HG02678 (cell line): ENCODE measurements around the gene PPP4R2.
A peak's percentile ranks its signal among the peaks of the same experiment; 100 is the strongest.

Source experiments
- ATAC-seq: cut with Tn5 transposase; IDR thresholded peaks from one replicate; pipeline ENCODE4 v1.9.1; 2021; ENCODE audit warnings: mild to moderate bottlenecking, moderate library complexity; ENCODE audit not compliant: unreplicated experiment

Gene PPP4R2

DNA sequence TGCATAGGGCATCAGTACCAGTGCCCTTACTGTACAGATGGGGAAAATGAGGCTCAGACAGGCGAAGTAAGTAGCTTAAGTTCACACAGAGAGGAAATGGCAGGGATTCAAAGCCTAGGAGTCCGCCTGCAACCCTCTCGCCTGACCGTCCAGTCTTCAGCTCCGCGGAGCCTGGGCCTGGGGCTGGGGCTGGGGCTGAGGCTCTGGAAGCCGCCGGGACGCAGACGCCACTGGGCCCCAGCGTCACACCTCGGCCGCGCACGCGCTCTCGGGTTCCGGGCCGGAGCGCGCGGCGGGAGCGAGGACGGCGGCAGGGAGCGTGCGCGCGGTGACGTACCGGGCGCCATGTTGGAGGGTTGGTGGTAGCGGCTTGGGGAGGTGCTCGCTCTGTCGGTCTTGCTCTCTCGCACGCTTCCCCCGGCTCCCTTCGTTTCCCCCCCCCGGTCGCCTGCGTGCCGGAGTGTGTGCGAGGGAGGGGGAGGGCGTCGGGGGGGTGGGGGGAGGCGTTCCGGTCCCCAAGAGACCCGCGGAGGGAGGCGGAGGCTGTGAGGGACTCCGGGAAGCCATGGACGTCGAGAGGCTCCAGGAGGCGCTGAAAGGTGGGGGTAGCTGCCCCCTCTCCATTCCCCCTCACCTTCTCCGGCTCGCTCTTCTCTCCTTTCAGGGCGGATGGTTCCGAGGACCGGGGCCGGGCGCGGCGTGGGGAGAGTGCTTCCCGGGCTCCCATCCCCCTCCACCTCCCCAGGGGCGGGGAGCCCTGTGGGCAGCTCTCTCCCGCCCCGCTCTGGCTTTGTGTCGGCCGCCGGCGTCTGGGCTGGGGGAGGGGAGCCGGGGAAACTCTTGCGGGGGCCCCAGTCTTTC, at the start of gene PPP4R2:
Gene PPP4R2, plus strand, starts transcription at position 339 of the 861 bp plus-strand sequence. Its CDS starts 227 bp downstream, at position 566.
- ATAC-seq = peak; percentile 91

GRCh38 chr3:72947715-72948490, 48.7 kb upstream of the PPP4R2 start:
- ATAC-seq = no peak

GRCh38 chr3:72949016-72949415, 47.6 kb upstream of the PPP4R2 start:
- ATAC-seq = no peak

DNA sequence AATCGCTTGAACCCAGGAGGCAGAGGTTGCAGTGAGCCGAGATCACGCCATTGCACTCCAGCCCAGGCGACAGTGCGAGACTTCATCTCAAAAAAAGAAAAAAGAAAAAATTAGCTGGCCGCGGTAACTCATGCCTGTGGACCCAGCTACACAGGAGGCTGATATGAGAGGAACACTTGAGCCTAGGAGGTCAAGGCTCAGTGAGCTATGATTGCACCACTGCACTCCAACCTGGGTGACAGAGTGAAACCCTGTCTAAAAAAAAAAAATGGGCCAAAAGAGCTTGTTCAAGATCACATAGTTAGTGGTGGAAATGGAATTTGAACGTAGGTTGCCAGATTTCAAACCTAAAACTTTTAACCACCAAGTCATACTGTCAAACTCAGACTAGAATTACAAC, 46.2 kb upstream of the PPP4R2 start:
- ATAC-seq = no peak

DNA sequence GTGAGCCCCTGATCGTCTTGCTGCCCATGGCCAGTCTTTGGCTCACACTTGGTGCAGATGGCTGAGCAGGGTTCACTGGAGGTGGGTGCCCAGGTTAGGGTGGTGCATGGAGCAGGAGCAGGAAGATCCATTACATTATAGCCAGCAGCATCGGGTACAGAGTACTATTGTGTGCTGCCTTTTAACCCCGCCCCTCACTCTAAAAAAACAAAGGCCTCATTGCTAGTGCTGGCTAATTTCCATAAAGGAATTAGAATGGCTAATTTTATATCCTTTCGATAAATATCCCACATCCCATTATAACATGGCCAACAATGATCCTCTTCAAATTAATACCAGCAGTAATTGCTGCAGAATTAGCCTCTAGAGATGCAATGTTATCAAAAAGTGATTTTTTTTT, 45.8 kb upstream of the PPP4R2 start:
- no peak for ATAC-seq

DNA sequence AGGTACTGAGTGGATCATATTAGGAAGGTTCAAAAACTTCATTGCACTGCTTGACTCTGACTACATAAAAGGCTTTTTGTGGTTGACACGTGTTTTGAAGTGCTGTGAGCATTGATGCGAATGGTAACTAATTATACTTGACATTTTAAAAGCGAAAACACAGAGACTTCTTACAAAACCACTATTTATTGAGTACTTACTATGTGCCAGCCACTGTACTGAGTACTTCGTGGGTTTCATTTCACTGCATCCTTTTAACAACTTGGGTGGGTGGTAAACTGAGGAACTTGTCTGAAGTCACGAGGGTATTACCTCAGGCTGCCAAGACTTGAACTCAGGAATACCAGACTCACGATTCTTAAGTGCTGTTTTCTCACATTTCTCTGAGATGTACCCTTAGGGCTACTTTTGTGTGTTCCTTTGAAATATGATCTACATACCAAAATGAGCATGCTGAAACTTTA, 45.3 kb upstream of the PPP4R2 start:
- no peak for ATAC-seq

DNA sequence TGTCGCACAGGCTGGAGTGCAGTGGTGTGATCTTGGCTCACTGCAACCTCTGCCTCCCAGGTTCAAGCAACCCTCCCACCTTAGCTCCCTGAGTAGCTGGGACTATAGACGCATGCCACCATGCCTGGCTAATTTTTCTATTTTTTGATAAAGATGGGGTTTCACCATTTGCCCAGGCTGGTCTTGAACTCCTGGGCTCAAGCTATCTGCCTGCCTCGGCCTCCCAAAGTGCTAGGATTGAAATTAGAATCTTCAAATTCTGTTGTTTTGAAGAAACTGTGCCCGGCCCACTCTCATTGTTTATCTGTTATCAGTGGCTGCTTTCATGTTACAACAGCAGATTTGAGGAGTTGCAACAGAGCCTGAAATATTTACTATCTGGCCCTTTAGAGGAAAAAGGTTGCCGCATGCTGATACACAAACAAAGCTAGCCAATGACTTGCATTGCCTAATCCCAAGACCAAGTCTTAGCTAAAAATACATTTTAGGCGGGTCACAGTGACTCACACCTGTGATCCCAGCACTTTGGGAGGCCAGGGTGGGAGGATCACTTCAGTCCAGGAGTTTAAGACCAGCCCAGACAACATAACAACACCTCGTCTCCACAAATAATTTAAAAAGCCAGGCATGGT, 43.2 kb upstream of the PPP4R2 start:
- ATAC-seq = no peak

DNA sequence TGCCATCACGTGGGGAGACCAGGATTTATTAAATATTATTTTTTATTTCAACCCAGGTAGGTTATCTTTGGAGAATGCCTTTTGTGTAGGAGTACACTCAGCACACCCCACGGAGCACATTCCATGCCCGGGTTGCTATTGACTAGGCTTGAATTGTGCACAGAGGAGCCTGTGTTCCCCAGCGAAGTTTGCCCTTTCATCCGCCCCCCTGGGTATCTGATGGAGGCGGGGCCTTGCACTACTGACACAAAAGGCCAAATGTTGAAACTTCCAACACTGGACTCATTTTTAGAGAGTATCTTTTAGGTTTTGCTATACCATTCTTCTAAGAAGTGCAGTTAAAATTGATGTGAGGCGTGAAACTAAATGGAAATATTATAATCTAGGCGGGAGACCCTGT, 39.3 kb upstream of the PPP4R2 start:
- no peak for ATAC-seq

DNA sequence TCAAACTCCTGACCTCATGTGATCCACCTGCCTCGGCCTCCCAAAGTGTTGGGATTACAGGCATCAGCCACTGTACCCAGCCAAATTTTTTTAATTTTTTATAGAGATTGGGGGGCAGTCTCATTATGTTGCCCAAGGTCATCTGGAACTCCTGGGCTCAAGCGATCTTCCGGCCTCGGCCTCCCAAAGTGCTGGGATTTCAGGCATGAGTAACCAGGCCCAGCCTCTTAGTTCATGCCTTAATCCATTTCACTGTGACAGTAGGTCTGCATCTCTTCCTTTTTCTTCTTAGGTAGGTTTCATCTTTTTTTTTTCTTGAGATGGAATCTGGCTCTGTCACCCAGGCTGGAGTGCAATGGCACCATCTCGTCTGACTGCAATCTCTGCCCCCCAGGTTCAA, 37.3 kb upstream of the PPP4R2 start:
- no peak for ATAC-seq

GRCh38 chr3:72960812-72961518, 35.6 kb upstream of the PPP4R2 start:
- ATAC-seq = no peak

GRCh38 chr3:72961752-72962151, 34.9 kb upstream of the PPP4R2 start:
- ATAC-seq = no peak

DNA sequence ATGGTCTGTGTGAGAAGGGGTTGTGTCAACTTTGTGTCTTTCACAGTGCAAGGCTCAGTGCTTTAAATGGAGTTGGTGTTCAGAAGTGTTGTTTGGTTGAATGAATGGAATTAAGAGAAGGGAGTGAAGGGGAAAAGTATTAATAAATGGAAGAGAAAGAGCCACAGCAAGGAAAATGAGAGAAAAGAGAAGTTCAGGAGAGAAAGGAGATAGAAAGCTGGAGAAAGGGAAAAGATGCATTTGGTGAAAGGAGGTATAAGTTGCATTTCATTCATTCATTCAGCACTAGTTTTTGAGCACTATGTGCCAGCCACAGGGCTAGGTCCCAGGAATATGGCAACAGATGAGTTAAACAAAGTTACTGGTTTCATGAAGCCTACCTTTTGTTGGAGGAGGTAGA, 34.3 kb upstream of the PPP4R2 start:
- ATAC-seq = no peak

DNA sequence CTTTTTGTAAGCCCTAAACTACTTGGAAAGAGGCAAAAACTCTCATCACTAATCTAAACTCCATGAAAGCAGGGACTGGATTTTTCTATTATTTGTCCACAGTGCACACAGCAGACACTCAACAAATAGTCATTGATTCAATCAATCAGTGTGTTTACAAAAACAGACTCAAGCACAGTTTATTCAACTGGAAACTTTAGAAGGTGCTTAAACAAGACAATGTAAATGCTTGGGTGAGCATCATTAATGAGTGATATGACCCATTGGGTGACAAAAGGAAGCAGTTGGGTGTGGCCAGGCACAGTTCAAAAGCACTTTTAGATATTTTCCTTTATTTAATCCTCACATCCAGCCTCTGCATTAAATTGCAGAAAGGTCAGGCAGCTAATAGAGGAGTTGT, 32.0 kb upstream of the PPP4R2 start:
- no peak for ATAC-seq

DNA sequence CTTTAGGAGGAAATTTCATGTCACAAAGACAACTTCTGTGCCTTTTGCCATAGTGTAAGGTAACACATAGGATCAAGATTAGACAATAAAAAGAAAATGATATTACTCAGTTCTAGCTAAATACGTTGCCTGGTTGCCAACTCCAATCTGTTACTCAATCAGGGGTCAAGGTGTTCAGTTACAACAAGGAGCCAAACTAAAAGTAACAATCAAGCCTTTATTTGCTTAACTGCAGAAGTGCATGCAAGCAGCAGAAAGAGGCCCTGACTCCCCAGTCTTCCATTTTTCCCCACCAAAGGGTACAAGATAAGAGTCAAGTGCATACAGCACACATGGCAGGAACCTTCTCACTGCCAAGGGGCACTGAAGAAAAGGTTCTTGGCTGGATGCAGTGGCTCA, 28.3 kb upstream of the PPP4R2 start:
- no peak for ATAC-seq

DNA sequence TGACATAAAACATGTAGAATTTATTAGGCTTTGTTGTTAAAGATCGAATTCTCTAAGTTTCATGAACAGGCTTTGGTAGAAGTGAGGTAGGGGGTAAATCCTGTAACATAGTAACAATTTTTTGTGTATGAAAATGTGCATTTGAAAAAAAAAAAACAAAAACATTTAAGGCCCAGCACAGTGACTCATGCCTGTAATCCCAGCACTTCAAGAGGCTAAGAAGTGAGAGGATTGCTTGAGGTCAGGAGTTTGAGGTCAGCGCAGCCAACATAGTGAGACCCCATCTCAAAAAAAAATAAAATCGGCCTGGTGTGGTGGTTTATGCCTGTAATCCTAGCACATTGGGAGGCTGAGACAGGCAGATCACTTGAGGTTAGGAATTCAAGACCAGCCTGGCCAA, 26.8 kb upstream of the PPP4R2 start:
- no peak for ATAC-seq

DNA sequence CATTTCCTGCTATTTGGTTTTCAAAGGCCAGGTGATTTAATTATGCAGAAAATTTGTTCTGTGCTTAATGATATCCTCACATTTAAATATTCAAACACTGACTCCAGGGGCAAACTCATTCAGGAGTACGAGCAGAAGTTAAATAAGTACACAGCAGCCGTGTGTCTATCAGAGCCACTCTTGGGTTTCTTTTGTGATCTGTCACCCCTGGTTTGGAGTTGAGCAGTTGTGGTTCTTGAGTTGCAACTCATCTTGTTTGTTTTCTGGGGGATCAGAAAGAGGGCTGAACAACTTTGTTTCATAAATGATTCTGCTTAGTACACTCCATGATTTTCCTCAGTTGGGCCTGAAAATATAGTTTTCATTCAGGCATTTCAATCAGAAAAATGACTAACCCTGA, 25.7 kb upstream of the PPP4R2 start:
- ATAC-seq = no peak

- ATAC-seq = no peak
These were observed 23.9 kb upstream of the PPP4R2 start for GRCh38 chr3:72972706-72973030.

DNA sequence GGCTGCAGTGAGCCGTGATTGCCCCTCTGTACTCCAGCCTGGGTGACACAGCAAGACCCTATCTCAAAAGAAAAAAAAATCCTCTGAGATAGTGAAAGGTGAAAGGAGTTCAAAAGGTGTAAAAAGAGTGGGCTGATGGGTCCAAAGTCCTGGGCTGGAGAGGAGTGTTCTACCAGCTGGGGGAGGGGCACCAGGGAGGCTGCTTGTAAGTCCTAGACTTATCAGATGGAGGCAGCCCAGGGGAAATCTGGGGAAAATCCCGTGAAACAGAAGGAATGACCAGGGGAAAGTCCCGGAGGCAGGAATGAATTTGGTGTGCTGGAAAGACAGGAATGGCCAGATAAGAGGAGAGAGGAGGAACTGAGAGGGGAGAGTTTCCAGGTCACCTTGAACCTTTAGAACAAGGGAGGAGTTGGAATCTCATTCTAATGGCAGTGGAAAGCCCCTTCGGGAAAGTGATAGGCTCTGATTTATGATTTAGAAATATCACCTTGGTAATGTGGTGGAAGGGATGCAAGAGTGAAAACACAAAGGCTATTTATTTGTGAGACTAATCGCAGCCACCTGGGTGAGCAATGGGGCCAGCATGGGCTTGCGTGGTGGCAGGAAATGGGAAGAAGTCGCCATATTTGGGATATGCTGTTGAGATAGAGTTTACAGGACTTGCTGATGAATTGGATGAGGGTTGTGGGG, 23.4 kb upstream of the PPP4R2 start:
- ATAC-seq = no peak

GRCh38 chr3:72973786-72974185, 22.8 kb upstream of the PPP4R2 start:
- ATAC-seq = no peak

DNA sequence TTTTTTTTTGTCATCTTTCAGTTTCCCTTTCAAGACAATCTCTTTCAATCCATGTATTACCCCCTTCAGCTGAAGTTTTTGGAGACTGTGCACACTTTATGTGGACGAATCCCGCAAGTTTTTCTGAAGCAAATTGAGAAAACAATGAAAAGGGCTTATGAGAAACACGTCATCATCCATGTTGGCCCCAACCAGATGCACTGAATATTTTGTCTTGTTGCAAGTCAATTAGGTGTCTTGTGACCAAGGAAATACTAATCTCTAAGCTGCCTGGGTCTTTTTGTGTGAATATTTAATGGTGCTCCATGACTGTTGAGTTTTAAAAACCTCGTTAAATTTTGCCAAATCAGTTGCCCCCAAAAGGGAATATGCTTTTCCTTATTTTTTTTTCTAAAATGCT, 21.7 kb upstream of the PPP4R2 start:
- ATAC-seq = no peak
